Measurements from ENCODE around the gene CBX7.

Gene CBX7

GRCh38 chr22:39115570-39115969, 36.9 kb downstream of the CBX7 start:
- TF ChIP-seq YY1 (IDR thresholded peaks at IDR 0.05; ENCODE audit: insufficient read depth, insufficient read length) (no peak), ZNF274 (IDR thresholded peaks at IDR 0.05; ENCODE audit: low read depth, low read length) (no peak), SUZ12 (IDR thresholded peaks at IDR 0.05; ENCODE audit: extremely low read depth, insufficient read depth, insufficient read length) (no peak)
- Histone ChIP-seq H3K4me1 (ENCODE audit: insufficient read depth, insufficient read length) (peaks cover 3% of the 10 kb centered on the region), H3K27me3 (ENCODE audit: insufficient read depth, insufficient read length) (no peaks in the 10 kb centered on the region), H3K9me3 (ENCODE audit: insufficient read depth, low read length) (no peaks in the 10 kb centered on the region), H3K4me3 (ENCODE audit: insufficient read length, low read depth) (no peak overlapping the region), H3K36me3 (ENCODE audit: insufficient read depth, insufficient read length, low read length) (no peaks in the 10 kb centered on the region), H3K9ac (ENCODE audit: insufficient read length, low read depth) (no peak overlapping the region)
- DNase-seq (ENCODE audit: low read depth, low spot score) = no peak

GRCh38 chr22:39114112-39114511, 38.4 kb downstream of the CBX7 start:
- peaks cover 3% of the 10 kb centered on the region for H3K4me1 ChIP-seq (ENCODE audit: insufficient read depth, insufficient read length)
- H3K36me3 ChIP-seq (ENCODE audit: insufficient read depth, insufficient read length, low read length) = no peaks in the 10 kb centered on the region
- H3K9me3 ChIP-seq (ENCODE audit: insufficient read depth, low read length) = no peaks in the 10 kb centered on the region
- H3K27me3 ChIP-seq (ENCODE audit: insufficient read depth, insufficient read length) = no peaks in the 10 kb centered on the region
- TF ChIP-seq ZNF274 (IDR thresholded peaks at IDR 0.05; ENCODE audit: low read depth, low read length) (no peak), SUZ12 (IDR thresholded peaks at IDR 0.05; ENCODE audit: extremely low read depth, insufficient read depth, insufficient read length) (no peak), YY1 (IDR thresholded peaks at IDR 0.05; ENCODE audit: insufficient read depth, insufficient read length) (no peak)
- no peak overlapping the region for H3K9ac ChIP-seq (ENCODE audit: insufficient read length, low read depth)
- no peak overlapping the region for H3K4me3 ChIP-seq (ENCODE audit: insufficient read length, low read depth)
- peak; percentile 61 for DNase-seq (ENCODE audit: low read depth, low spot score)

- H3K9ac ChIP-seq (ENCODE audit: insufficient read length, low read depth) = no peak overlapping the region
- no peaks in the 10 kb centered on the region for H3K9me3 ChIP-seq (ENCODE audit: insufficient read depth, low read length)
- no peak for TF ChIP-seq ZNF274 (IDR thresholded peaks at IDR 0.05; ENCODE audit: low read depth, low read length)
- no peak for TF ChIP-seq SUZ12 (IDR thresholded peaks at IDR 0.05; ENCODE audit: extremely low read depth, insufficient read depth, insufficient read length)
- TF ChIP-seq YY1 (IDR thresholded peaks at IDR 0.05; ENCODE audit: insufficient read depth, insufficient read length) = no peak
- H3K4me1 ChIP-seq (ENCODE audit: insufficient read depth, insufficient read length) = no peaks in the 10 kb centered on the region
- DNase-seq (ENCODE audit: low read depth, low spot score) = no peak
- H3K36me3 ChIP-seq (ENCODE audit: insufficient read depth, insufficient read length, low read length) = no peaks in the 10 kb centered on the region
- no peaks in the 10 kb centered on the region for H3K27me3 ChIP-seq (ENCODE audit: insufficient read depth, insufficient read length)
- no peak overlapping the region for H3K4me3 ChIP-seq (ENCODE audit: insufficient read length, low read depth)
Measured at GRCh38 chr22:39110631-39111561, 41.6 kb downstream of the CBX7 start.

- Histone ChIP-seq H3K36me3 (ENCODE audit: insufficient read depth, insufficient read length, low read length) (no peaks in the 10 kb centered on the region), H3K9ac (ENCODE audit: insufficient read length, low read depth) (no peak overlapping the region), H3K4me3 (ENCODE audit: insufficient read length, low read depth) (no peak overlapping the region), H3K9me3 (ENCODE audit: insufficient read depth, low read length) (no peaks in the 10 kb centered on the region), H3K4me1 (ENCODE audit: insufficient read depth, insufficient read length) (no peaks in the 10 kb centered on the region), H3K27me3 (ENCODE audit: insufficient read depth, insufficient read length) (no peaks in the 10 kb centered on the region)
- no peak for DNase-seq (ENCODE audit: low read depth, low spot score)
- TF ChIP-seq YY1 (IDR thresholded peaks at IDR 0.05; ENCODE audit: insufficient read depth, insufficient read length) (no peak), ZNF274 (IDR thresholded peaks at IDR 0.05; ENCODE audit: low read depth, low read length) (no peak), SUZ12 (IDR thresholded peaks at IDR 0.05; ENCODE audit: extremely low read depth, insufficient read depth, insufficient read length) (no peak)
Measured at GRCh38 chr22:39109361-39109760, 43.1 kb downstream of the CBX7 start.

- Histone ChIP-seq H3K9ac (ENCODE audit: insufficient read length, low read depth) (no peak overlapping the region), H3K27me3 (ENCODE audit: insufficient read depth, insufficient read length) (no peaks in the 10 kb centered on the region), H3K36me3 (ENCODE audit: insufficient read depth, insufficient read length, low read length) (no peaks in the 10 kb centered on the region), H3K9me3 (ENCODE audit: insufficient read depth, low read length) (no peaks in the 10 kb centered on the region), H3K4me1 (ENCODE audit: insufficient read depth, insufficient read length) (no peaks in the 10 kb centered on the region), H3K4me3 (ENCODE audit: insufficient read length, low read depth) (no peak overlapping the region)
- TF ChIP-seq YY1 (IDR thresholded peaks at IDR 0.05; ENCODE audit: insufficient read depth, insufficient read length) = no peak
- no peak for TF ChIP-seq SUZ12 (IDR thresholded peaks at IDR 0.05; ENCODE audit: extremely low read depth, insufficient read depth, insufficient read length)
- TF ChIP-seq ZNF274 (IDR thresholded peaks at IDR 0.05; ENCODE audit: low read depth, low read length) = no peak
- DNase-seq (ENCODE audit: low read depth, low spot score) = no peak
Measured at GRCh38 chr22:39108487-39108886, 44.0 kb downstream of the CBX7 start.

GRCh38 chr22:39106326-39106725, 46.2 kb downstream of the CBX7 start:
- no peak for DNase-seq (ENCODE audit: low read depth, low spot score)
- no peak for TF ChIP-seq ZNF274 (IDR thresholded peaks at IDR 0.05; ENCODE audit: low read depth, low read length)
- TF ChIP-seq YY1 (IDR thresholded peaks at IDR 0.05; ENCODE audit: insufficient read depth, insufficient read length) = no peak
- TF ChIP-seq SUZ12 (IDR thresholded peaks at IDR 0.05; ENCODE audit: extremely low read depth, insufficient read depth, insufficient read length) = no peak
- no peak overlapping the region for H3K4me3 ChIP-seq (ENCODE audit: insufficient read length, low read depth)
- no peaks in the 10 kb centered on the region for H3K27me3 ChIP-seq (ENCODE audit: insufficient read depth, insufficient read length)
- H3K36me3 ChIP-seq (ENCODE audit: insufficient read depth, insufficient read length, low read length) = no peaks in the 10 kb centered on the region
- H3K9me3 ChIP-seq (ENCODE audit: insufficient read depth, low read length) = no peaks in the 10 kb centered on the region
- H3K9ac ChIP-seq (ENCODE audit: insufficient read length, low read depth) = no peak overlapping the region
- peaks cover 2% of the 10 kb centered on the region for H3K4me1 ChIP-seq (ENCODE audit: insufficient read depth, insufficient read length)

GRCh38 chr22:39103431-39103830, 49.0 kb downstream of the CBX7 start:
- Histone ChIP-seq H3K9ac (ENCODE audit: insufficient read length, low read depth) (no peak overlapping the region), H3K36me3 (ENCODE audit: insufficient read depth, insufficient read length, low read length) (no peaks in the 10 kb centered on the region), H3K4me3 (ENCODE audit: insufficient read length, low read depth) (no peak overlapping the region), H3K4me1 (ENCODE audit: insufficient read depth, insufficient read length) (peaks cover 4% of the 10 kb centered on the region), H3K27me3 (ENCODE audit: insufficient read depth, insufficient read length) (no peaks in the 10 kb centered on the region), H3K9me3 (ENCODE audit: insufficient read depth, low read length) (no peaks in the 10 kb centered on the region)
- TF ChIP-seq YY1 (IDR thresholded peaks at IDR 0.05; ENCODE audit: insufficient read depth, insufficient read length) (no peak), ZNF274 (IDR thresholded peaks at IDR 0.05; ENCODE audit: low read depth, low read length) (no peak), SUZ12 (IDR thresholded peaks at IDR 0.05; ENCODE audit: extremely low read depth, insufficient read depth, insufficient read length) (no peak)
- no peak for DNase-seq (ENCODE audit: low read depth, low spot score)
